GM18526 (cell line): ENCODE data around the gene SLC36A4.

Source experiments
- POLR2A ChIP-seq: IDR thresholded peaks from 3 replicates; pipeline ENCODE4 v1.6.1; 2011; ENCODE audit not compliant: insufficient read length; ENCODE audit errors: extremely low read depth

SLC36A4 gene

DNA sequence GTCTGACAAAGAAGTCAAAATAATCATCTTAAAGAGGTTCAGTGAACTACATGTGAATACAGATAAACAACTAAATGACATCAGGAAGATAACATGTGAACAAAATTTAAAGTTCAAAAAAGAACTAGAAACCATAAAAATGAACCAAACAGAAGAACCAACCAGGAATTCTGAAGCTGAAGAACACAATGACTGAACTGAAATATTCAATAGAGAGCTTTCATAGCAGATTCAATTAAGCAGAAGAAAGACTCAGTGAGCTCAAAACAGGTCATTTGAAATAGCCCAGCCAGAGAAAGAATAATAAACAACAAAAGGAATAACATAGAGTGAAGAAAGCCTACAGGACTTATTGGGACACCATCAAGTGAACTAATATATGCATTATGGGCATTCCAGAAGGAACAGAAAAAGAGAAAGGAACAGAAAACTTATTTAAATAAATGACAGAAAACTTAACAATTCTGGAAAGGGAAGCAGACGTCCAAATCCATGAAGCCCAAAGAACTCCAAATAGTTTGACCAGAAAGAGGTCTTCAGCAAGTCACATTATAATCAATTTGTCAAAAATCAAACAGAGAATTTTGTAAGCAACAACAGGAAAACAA lies 11.0 kb upstream of the SLC36A4 start:
- no peak for TF ChIP-seq POLR2A

GRCh38 chr11:93199616-93200015 lies 1.8 kb upstream of the SLC36A4 start:
- no peak for TF ChIP-seq POLR2A

DNA sequence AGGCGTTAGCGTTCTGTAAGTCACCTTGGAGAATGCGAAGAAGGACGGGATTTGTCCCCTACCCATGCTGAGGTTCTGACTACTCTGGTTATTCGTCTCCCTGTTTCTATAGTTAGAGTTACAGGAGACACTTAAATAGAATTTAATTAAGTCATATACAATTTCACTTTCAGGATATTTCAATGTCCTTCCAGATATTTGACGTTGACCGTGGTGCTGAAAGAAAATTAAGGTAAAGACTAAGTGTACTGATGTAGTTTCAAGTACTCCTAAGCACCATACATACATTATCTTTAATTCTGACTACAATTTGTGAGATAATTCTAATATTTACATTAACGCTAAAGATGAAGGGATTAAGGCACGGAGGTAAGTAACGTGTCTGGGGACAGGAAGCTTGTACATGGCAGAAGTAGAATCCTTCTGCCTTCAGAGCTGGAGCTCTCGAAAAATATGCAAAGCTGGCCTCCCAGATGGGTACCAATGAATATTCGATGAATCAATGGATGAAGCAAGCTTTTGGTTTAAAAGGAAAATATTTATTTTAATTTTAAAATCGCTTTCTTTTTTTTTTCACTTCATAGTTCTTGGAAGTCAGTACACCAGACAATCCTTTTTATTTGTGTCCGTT lies 539 bp upstream of the SLC36A4 start:
- no peak for TF ChIP-seq POLR2A

GRCh38 chr11:93196816-93197379 lies 893 bp downstream of the SLC36A4 start:
- TF ChIP-seq POLR2A: no peak

DNA sequence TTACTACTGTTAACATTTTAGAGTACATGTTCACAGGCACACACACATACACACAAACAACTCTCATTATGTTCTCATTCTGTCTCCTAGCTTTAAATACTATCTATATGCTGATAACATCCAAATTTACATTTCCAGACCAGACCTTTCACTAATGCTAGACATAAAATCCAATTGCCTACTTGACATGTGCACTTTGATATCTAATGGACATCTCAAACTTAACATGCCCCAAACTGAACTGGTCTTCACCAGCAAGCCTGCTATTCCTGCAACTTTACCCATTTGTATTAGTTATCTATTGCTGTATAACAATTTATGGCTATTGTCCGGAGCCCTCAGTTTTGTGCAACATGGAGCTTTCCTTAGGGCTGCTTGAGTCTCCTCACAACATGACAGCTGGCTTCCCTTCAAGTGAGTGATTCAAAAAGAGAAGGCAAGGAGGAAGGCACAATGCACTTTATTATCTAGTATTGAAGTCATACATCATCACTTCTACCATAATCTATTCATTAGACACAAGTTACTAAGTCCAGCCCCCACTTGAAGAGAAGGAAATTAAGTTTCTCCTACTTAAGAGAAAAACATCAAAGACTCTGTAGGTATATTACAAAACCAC lies 3.0 kb downstream of the SLC36A4 start:
- TF ChIP-seq POLR2A: no peak

DNA sequence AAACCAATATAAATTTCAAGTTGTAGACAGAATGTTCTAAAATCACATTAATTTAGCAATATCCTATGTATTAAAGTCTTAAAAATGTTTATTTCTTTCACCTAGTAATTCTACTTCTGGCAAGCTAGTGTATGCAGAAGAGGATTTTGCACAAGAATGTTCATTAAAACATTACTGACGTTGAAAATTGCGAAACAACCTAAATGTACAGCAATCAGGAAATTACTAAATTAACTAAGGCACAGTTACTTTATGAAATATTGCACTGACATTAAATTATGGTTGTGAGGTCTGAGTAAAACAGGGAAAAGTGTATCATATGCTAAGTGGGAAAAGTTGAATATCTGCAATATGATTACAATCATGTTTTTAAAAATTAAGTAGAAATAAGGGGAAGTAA lies 4.1 kb downstream of the SLC36A4 start:
- TF ChIP-seq POLR2A: no peak

GRCh38 chr11:93192163-93192562 lies 5.6 kb downstream of the SLC36A4 start:
- no peak for TF ChIP-seq POLR2A

GRCh38 chr11:93189462-93189861 lies 8.3 kb downstream of the SLC36A4 start:
- no peak for TF ChIP-seq POLR2A

- TF ChIP-seq POLR2A: no peak
Observed at GRCh38 chr11:93188726-93189125, 9.1 kb downstream of the SLC36A4 start.

- TF ChIP-seq POLR2A: no peak
Observed at GRCh38 chr11:93187290-93187689, 10.5 kb downstream of the SLC36A4 start.

DNA sequence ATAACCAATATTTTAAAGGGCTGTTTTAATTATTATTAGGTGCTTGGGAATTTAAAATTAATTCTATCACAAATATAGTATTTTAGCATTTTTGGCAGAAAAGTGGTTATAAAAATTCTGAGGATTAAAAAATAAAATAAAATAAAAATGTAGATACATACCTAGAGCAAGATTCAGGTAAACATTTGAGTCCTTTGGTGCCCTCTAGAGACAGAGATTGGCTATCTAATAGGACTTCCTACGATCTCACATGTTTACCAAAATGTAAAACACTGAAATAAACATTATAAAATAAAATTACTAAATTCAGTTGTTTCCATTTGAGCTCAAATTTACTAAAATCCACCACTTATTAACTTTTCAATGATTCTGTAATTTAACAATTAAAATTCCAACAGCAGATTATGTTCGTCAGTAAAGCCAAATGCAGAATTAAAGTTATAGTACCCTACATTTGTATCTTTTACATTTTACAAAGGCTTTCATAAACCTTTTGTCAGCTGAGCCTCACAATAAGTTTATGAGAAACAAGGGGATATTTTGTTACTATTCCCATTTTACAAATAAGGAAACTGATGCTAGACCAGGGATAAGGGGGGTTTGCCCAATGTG lies 27.7 kb downstream of the SLC36A4 start:
- TF ChIP-seq POLR2A: no peak

DNA sequence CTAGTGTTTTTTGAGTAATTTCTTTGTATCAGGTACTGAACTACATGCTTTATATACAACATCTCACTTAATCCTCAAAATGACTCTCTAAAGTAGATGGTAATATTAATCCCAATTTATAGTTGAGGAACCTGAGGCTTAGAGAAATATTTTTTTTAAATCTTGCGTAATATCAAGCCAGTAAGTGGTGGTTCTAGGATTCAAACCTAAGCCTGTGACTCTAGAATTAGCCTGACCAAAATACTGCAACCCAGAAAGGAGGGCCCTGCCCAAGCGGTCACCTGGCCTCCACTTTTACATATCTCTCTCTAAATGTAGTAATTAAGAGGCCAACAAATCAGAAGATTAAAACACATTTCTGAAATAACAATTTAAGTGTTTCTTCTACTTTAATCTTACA lies 28.6 kb downstream of the SLC36A4 start:
- TF ChIP-seq POLR2A: no peak

- no peak for TF ChIP-seq POLR2A
Observed at GRCh38 chr11:93166862-93167261, 30.9 kb downstream of the SLC36A4 start.

- no peak for TF ChIP-seq POLR2A
Observed at GRCh38 chr11:93166194-93166593, 31.6 kb downstream of the SLC36A4 start.

DNA sequence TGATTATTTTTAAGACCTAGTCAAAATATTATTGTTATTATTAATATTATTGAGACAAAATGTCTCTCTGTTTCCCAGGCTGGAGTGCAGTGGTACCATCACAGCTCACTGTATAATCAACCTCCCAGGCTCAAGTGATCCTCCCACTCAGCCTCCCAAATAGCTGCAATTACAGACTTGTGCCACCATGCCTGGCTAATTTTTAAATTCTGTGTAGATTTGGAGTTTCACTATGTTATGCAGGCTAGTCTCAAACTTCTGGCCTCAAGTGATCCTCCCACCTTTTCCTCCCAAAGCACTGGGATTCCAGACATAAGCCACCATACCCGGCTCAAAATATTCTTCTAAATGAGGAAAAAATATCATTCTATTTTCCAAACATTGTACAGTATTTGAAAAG lies 37.0 kb downstream of the SLC36A4 start:
- TF ChIP-seq POLR2A: no peak

- no peak for TF ChIP-seq POLR2A
Observed at GRCh38 chr11:93160156-93160555, 37.6 kb downstream of the SLC36A4 start.
